ENCODE results near the gene PRR12.
"Not testable (repeated sequence)": the region's sequence is repeated elsewhere in the genome, so short reads cannot be mapped to it uniquely, and the experiment has no call there.

PRR12 gene

DNA sequence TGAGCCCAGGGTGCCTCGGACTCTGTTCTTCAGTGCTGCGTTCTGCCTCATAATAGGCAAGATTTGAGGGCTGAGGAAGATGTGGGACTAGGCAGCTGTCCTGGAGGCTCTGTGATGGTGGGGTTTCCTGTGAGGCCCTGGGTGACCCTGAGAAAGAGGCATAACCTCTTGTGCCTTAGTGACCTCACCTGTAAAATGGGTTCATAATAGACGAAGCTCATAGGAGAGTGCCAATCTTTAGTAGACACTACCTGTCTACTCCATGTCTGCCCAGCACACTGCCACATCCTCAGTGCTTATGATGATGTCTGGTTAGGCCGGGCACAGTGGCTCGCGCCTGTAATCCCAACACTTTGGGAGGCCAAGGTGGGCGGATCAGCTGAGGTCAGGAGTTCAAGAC is 25.6 kb downstream of the PRR12 start:
- in situ Hi-C loops (cut with MboI; ENCODE audit: low sequenced_read_pairs): no loop called here

GRCh38 chr19:49616945-49617344 is 26.0 kb downstream of the PRR12 start:
- in situ Hi-C loops (cut with MboI; ENCODE audit: low sequenced_read_pairs): no loop called here

GRCh38 chr19:49617860-49618259 is 26.9 kb downstream of the PRR12 start:
- in situ Hi-C loops (cut with MboI; ENCODE audit: low sequenced_read_pairs): not testable (repeated sequence)

GRCh38 chr19:49624967-49625910 is 34.3 kb downstream of the PRR12 start:
- in situ Hi-C loops (cut with MboI; ENCODE audit: low sequenced_read_pairs): no loop called here

- in situ Hi-C loops (cut with MboI; ENCODE audit: low sequenced_read_pairs): no loop called here
Measured at GRCh38 chr19:49626226-49626625, 35.2 kb downstream of the PRR12 start.

DNA sequence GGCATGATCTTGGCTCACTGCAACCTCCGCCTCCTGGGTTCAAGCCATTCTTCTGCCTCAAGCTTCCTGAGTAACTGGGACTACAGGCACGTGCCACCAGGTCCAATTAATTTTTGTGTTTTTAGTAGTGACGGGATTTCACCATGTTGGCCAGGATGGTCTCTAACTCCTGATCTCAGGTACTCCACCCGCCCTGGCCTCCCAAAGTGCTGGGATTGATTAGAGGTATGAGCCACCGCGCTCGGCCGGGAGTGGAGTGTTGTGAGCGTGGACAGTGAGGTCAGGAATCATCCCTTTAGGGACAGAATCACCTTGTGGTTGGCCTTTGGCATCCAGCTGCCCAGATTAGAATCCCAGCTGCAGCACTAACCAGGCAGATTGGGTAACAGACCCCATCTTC is 38.7 kb downstream of the PRR12 start:
- in situ Hi-C loops (cut with MboI; ENCODE audit: low sequenced_read_pairs): no loop called here

DNA sequence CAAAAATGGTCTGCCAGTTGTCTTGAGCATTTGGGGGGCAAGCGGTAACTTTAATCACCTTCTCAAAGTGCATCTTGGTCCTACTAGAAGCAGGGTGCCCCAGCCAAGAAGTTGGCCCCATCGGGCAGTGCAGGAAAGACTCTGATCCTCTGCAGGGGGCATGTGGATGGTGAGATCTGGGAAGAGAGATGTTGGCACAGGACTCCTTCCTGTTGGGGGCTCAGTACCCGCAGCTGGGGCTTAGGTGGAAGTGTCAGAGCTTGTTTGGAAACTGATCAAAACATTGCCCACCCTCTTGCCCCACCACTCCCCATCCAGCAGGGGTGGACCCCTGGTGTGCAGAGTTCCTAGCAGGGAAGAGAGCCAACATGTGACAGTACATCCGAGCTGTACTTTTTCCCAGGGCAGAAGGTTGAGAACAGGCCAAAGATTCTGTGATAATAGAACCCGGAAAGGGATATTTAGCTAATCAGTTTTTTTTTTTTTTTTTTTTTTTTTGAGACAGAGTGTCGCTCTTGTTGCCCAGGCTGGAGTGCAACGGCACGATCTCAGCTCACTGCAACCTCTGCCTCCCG is 40.1 kb downstream of the PRR12 start:
- in situ Hi-C loops (cut with MboI; ENCODE audit: low sequenced_read_pairs): no loop called here

- in situ Hi-C loops (cut with MboI; ENCODE audit: low sequenced_read_pairs): no loop called here
Measured at GRCh38 chr19:49631610-49632192, 40.7 kb downstream of the PRR12 start.

- in situ Hi-C loops (cut with MboI; ENCODE audit: low sequenced_read_pairs): no loop called here
Measured at GRCh38 chr19:49632576-49632975, 41.6 kb downstream of the PRR12 start.

DNA sequence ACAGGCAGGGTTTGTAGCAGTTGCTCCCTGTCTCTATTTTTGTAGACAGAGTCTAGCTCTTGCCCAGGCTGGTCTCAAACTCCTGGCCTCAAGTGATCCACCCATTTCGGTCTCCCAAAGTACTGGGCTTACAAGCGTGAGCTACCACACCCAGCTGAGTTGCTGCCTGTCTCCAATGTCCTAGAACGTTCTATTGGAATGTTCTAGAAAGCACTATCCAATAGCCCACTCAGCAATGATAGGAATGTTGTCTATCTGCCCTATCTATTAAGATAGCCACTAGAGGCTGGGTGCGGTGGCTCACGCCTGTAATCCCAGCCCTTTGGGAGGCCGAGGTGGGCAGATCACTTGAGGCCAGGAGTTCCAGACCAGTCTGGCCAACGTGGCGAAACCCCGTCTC is 42.3 kb downstream of the PRR12 start:
- in situ Hi-C loops (cut with MboI; ENCODE audit: low sequenced_read_pairs): not testable (repeated sequence)

GRCh38 chr19:49635530-49636232 is 44.7 kb downstream of the PRR12 start:
- in situ Hi-C loops (cut with MboI; ENCODE audit: low sequenced_read_pairs): no loop called here

GRCh38 chr19:49636233-49636932 is 45.4 kb downstream of the PRR12 start:
- in situ Hi-C loops (cut with MboI; ENCODE audit: low sequenced_read_pairs): no loop called here

- in situ Hi-C loops (cut with MboI; ENCODE audit: low sequenced_read_pairs): no loop called here
Measured at GRCh38 chr19:49637821-49638738, 47.1 kb downstream of the PRR12 start.

DNA sequence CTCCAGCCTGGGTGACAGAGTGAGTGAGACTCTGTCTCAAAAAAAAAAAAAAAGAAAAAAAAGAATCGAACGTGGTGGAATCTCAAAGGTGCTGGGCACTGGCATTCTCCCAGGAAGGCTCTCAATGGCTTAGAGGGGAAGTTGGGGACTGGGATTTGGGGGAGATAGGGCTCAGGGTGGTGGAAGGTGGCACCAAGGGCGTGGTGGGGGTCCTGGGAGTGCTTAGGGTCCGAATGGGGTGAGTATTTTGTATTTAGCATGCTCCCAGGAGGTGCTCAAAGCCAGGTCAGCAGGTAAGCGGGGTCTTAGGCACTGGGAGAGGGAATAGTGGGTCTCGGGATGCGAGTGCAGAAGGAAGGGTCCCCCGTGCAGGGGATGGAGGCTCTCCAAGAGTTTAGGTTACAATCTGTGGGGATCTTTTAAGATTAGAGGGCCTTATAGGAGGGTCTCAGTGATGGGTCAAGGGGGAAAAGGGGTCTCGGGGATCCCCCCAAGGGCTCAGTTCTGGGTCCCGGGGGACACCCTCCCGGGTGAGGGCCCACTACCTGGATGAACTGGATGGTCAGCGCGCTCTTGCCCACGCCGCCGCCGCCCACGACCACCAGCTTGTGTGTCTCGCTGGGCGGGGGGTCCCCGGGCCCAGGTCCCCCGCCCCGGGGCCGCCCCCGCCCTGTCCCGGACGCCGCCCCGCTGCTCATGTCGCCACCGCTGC is 48.6 kb downstream of the PRR12 start:
- in situ Hi-C loops (cut with MboI; ENCODE audit: low sequenced_read_pairs): no loop called here

- in situ Hi-C loops (cut with MboI; ENCODE audit: low sequenced_read_pairs): no loop called here
Measured at GRCh38 chr19:49640113-49640898, 49.3 kb downstream of the PRR12 start, which contains the start of gene RRAS. RRAS (minus strand) TSS chr19:49640143; CDS start chr19:49640098, 45 bp downstream.

DNA sequence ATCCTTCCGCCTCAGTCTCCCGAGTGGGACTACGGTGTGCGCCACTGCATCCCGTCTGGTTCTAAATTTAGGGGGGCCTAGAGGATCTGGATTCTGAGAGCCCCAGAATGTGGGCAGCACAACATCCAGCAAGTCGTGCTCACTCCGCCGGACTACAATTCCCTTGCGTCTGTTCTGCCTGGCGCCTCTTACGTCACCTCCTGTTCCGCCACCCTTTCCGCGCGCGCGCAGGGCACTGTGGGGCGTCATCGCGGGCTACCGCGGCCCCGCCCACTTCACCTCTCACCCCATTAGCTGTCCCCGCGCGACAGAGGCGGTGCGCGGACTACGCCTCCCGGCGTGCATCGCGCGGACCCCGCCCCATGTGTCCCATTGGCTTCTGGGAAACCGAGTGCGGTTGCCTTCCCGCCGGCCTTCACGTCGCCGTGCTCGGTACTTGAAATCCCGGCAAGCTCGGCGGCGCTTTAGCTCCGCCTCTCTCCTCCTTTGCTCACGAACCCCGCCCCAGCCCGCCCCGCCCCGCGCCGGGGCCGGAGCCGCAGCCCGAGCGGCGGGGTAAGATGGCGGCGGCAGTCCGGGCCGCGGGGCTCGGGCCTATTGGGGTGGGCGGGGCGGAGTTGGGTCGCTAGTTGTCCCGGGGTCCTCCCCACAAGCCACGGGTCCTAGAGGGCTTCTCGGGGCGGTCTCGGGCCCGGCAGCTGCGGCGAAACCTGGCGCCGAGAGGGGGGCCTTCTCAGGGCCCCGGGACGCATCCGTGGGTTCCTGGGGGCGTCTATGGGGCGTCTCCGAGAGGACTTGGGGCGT is 50.9 kb downstream of the PRR12 start, which contains the start of gene SCAF1:
SCAF1 (plus strand) TSS at position 522 of the 804 bp plus-strand sequence. CDS start 2,818 bp downstream, outside the sequence.
- in situ Hi-C loops (cut with MboI; ENCODE audit: low sequenced_read_pairs): no loop called here

DNA sequence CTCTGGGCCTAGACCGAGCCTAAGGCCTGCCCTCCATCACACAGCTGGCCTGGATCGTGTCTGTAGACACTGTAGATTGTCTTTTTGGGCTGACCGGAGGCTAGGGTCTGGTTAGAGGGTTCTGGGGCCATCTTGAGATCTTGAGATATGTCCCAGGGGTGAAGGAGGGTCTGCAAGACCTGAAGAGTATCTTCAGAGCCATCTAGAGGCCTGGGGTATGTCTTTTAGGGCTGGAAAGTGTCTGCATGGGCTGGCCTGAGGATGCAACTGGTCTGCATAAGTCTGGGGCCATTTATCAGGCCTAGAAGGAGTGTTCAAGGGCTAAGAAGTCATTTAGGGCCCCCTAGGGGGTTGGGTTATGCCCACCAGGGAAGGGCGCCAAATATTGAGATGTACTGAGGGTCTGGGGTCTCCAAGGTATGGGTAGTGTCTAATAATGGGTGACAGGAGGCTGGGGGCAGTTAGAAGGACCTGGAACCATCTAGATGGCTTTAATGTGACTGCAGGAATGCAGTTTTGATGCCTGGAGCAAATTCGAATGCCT is 51.6 kb downstream of the PRR12 start:
- in situ Hi-C loops (cut with MboI; ENCODE audit: low sequenced_read_pairs): no loop called here

Data from HL-60/S4 (cell line).